GM19193 (cell line): ENCODE measurements around the gene SLC38A9.

Experiments
- POLR2A ChIP-seq: IDR thresholded peaks from 4 replicates; pipeline ENCODE4 v1.6.1; 2011; ENCODE audit not compliant: insufficient read depth, insufficient read length; ENCODE audit errors: extremely low read depth

SLC38A9 gene

DNA sequence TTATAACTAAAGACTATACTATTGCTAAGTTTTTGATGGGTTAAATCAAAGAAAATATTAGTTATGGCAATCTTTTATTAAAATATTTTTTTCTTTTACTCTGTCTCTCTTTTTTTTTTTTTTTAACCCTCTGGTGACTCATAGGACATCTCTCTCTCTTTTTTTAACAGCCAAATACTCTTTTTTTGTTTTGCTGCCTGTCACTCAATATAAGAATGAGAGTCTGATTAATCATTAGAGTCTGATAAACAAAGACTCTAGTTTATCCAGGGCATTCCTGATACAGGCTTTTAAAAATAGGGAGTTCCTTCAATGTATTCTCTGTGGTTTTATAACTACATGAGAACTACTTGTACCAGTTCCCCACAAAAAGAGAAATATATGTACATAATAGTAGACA lies 77.3 kb downstream of the SLC38A9 start:
- TF ChIP-seq POLR2A: no peak

DNA sequence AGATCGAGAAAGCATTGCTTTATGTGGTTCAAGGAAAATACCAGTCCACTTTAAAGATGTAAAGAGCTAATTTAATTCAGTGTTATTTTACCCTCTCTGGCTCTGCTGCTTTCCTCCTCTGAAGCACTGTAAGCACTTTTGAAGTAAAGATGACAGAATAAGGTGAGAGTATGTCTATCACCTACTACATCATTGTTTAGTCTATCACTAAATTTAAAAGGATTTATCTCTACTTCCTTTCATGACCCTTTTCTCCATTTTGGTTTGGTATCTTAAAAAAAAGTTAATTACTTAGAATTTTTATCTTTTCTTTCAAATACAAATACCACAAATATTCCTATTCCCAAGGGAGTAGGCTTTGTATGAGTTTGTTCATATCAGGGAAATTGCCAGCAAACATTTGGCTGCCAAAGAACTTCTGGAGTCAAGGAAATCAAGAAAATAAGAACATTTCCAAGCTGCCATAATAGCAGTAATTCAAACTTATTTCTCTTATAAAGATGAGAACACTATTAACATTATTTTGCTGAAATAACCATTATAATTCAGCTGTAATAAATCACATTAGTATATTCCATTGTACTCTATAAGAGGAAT lies 77.8 kb downstream of the SLC38A9 start:
- no peak for TF ChIP-seq POLR2A

DNA sequence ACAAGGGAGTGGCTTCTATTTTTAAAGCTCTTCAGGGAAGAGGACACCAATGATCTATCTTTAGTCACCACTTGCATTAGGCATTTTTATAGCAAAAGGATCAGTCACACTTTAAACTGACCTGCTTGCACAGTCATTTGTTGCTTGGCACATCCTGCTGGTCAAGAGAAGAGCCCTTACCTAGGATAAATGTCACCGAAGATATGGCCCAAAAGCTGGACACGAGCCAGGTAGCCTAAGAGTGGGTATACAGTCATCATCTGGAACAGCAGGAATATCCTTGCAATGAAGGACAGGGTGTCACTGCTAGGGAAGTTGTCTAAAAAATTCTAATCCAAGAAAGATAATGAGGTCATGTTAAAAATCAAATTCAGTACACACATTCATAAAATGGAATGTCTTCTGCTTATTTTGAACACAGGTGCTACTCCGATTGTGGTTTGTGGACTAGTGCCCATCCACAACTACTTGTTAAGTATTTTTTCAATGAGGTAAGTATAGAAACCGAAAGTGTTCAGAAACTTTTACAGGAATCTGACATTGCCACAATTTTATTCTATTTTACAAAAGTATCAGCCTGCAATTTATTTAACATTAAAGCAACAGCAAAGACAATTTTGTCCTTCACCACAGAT lies 78.4 kb downstream of the SLC38A9 start:
- no peak for TF ChIP-seq POLR2A

DNA sequence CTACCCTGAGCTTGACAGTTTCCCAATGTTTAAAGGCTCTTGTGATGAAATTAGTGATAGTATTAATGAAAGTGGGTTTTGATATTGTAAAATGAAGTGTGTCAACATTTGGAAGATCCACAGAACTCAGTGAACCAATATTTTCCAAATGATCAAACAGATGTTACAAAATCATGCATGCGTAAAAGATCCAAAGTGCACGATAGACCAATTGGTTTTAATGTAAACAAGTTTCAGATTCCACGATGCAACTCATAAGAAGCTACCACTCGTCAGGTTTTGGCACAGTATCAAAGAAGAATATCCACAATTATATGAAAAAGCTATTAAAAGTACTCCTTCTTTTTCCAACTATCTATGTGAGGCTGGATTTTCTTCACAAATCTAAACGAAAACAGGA lies 82.3 kb downstream of the SLC38A9 start:
- TF ChIP-seq POLR2A: no peak

DNA sequence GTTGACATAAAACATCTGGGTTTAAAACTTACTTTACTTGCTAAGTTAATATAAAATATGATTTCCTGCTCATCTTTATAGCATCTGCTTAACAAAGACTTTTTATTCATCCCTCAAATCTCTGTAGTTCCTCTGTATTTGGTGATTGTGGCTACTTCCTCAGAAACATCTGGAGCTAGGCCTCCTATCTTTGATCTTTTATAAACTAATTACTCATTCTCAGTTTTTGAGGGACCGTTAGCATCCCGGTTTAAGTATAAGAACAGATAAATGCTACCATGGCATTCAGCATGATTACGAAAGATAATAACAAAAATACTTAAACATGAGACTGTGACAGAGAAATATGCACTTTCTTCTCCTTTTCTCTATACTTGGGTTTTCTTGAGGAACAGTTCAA lies 85.3 kb downstream of the SLC38A9 start:
- no peak for TF ChIP-seq POLR2A

DNA sequence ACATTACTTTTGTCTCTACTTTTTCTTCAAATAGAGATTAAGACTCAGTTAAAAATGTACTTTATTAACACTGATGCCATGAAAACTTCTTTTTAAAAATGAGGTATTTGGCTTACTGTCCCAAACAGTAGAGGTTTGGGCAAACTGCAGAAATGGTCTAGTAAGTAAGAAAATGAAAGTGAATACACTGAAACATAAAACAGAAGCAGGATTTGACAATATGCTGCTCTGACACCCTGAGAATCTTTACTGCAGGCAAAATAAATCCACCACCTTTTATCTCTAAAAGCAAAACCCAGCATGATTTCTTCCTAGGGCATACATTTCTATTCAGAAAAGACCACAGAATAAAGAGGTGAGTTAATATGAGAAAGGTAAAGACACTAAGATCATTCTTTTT lies 86.2 kb downstream of the SLC38A9 start:
- TF ChIP-seq POLR2A: no peak

DNA sequence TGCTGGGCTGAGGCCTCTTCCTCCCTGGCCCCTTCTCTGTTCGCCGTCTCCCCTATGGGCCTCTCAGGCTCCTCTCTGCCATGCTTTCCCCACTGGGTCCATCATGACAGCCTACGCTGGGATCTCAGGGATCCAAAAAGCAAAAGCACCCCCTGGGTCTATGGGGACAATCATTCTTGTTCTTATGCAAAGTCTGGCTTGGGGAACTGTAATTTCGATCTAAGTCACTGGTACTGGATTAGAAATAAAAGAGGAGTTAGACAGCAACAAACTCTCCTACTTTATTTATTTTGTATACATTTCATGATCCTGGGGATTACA lies 86.6 kb downstream of the SLC38A9 start:
- TF ChIP-seq POLR2A: no peak

DNA sequence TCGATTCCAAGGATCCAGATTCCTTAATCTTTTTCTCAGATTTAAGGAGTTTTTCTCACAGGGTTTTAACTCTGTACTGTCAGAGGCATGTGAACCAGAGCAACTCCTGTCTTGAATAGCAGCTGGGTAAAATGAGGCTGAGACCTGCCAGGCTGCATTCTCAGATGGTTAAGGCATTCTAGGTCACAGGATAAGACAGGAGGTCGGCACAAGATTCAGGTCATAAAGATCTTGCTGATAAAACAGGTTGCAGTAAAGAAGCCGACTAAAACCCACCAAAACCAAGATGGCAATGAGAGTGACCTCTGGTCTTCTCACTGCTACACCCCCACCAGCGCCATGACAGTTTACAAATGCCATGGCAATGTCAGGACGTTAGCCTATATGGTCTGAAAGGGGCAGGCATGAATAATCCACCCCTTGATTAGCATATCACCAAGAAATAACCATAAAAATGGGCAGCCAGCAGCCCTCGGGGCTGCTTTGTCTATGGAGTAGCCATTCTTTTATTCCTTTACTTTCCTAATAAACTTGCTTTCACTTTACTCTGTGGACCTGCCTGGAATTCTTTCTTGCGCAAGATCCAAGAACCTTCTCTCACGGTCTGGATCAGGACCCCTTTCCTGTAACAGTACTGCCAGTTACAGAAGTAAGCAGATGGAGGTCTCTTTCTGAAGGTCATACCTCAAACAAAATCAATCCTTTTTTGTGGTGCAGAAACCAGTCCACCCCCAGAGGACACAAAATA lies 87.1 kb downstream of the SLC38A9 start:
- no peak for TF ChIP-seq POLR2A

DNA sequence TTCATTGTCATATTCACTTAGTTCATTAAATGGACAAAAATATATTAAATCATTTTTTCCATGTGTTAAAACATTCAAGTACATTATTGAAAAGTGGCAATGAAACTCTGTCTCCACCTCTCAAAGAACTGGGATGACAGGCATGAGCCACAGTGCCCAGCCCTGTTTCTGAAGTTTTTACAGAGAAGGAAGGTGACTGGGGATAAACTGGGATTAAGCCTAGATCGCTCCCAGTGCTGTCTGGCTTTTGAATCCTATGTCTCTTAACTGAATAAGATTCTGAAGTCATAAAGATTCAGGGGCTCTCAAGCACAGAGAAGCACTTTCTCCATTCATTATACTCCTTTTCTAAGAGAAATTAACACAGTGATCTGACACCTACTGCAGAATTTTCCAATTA lies 88.3 kb downstream of the SLC38A9 start:
- no peak for TF ChIP-seq POLR2A

DNA sequence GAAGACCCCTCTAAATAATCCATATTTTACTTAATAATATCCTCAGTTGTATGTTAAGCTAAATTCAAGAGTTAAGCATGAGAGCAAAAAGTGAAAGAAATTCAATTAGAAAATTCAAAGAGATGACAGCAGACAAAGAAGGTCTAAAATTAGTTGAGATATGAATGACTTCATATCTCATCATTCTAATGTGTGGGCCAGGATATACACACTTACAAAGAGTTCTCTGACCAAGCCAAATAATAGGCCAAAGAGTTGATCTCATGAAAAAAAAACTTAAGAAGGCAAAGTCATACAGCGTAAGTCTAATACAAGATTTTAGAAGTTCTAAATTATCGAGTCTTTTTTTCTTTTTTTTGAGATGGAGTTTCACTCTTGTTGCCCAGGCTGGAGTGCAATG lies 89.7 kb downstream of the SLC38A9 start:
- no peak for TF ChIP-seq POLR2A

DNA sequence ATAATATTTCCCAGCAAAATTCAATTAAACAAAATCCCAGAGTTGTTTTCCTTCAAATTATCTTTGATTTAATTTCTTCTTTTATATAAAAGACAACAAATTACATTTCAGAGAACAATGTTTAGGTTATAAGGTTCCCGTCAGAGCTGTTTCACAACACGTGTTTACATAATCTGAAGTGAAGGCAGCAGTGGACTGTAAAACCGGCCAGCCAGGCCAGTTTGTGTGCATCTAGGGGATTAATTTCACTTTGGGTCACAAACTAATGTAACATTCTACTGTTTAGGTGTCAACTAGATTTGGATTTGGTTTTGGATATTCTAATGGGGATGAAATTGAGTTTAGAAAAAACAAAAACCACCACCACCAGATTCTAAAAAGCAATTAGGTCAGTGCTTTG lies 90.9 kb downstream of the SLC38A9 start:
- TF ChIP-seq POLR2A: no peak

DNA sequence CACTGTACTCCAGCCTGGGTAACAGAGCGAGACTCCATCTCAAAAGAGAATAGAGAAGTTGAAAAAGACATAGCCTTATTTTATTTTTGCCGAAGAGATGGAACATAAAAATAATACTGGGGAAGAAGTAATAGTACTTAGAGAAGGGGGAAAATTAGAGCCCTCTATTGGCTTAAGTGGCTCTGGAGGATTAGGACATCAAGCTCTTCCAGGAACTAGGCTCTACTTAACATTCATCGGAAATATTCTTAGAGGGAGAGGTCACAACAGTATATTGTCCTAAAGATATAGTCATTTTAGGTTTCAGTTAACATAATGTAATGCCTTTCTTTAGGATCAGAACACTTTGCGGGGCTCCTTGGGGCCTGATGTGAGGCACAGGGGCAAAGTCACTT lies 91.4 kb downstream of the SLC38A9 start:
- no peak for TF ChIP-seq POLR2A

DNA sequence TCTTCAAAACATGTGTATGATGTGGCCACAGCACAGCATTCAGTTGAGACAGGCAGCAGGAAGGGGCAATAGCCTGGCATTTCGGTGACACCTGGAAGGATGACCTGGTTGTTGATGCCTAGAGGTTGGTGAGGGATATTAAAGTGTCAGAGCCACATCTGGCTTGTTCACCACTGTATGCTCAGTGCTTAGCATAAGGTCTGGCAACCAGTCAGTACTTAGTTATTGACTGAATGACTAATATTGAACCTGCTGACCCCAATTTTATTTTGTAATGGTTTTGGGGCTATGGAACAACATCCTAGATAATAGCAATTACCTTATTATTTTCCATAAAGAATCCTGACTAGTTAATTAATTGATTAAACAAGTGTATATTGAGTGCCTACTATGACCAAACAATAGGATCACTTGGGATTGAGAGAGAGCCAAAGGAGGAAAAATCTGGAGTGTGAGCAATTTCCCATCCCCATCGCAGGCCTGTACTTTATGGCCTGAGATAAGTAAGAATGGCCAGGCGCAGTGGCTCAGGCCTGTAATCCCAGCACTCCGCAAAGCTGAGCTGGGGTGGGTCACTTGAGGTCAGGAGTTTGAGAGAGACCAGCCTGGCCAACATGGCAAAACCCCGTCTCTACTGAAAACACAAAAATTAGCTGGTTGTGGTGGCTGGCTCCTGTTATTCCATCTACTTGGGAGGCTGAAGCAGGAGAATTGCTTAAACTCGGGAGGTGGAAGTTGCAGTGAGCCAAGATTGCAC lies 91.9 kb downstream of the SLC38A9 start:
- TF ChIP-seq POLR2A: no peak

DNA sequence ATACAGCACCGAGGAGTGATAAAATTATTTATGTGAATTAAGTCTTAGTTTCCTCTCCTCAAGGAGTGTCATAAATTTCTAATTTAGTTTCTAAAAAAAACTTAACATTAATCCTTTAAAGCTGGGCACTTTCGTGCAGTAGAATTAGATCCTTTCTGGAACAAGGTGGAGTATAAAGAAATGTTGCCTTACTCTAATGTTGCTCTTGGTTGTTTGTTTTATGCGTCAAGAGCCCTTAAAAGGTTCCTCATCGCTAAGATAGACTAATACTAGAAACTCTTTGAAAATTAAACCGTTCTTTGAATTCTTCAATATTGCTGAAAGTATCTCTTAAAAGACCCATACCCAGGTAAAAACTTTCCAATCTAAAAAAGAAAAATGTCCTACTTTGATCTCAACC lies 93.8 kb downstream of the SLC38A9 start:
- TF ChIP-seq POLR2A: no peak

DNA sequence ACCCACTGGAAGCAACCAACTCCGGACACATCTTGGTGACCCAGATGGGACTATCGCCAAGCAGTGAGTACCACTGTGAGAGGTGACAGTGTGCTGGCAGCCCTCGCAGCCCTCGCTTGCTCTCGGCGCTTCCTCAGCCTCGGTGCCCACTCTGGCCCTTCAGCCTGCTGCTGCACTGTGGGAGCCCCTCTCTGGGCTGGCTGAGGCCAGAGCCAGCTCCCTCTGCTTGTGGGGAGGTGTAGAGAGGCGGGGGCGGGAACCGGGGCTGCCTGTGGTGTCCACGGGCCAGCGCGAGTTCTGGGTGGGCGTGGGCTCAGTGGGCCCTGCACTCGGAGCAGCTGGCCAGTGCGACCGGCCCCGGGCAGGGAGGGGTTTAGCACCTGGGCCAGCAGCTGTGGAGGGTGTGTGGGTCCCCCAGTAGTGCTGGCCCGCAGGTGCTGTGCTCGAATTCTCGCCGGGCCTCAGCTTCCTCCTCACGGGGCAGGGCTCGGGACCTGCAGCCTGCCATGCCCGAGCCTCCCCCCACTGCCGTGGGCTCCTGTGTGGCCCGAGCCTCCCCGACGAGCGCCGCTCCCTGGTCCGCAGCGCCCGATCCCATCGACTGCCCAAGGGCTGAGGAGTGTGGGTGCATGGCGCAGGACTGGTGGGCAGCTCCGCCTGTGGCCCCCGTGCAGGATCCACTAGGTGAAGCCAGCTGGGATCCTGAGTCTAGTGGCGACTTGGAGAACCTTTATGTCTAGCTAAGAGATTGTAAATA lies 98.8 kb downstream of the SLC38A9 start:
- TF ChIP-seq POLR2A: no peak

DNA sequence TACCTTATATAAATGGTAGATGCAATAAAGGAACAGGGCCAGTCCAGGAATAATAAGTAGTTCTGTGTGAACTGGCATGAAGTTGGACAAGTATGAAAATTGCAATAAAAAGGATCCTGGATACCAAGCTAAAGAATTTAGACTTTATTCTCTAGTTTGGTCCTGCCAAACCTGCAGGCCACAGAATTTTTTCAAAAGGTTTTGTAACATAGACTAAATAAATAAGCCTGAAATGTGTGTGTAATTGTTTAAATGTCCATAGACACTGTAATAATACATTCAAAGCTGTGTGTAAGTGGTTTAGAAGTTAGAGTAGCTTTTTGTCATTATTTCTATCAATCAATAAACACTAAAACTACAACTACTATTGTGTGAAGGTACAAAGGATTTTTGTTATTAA lies 101.6 kb downstream of the SLC38A9 start:
- TF ChIP-seq POLR2A: no peak

DNA sequence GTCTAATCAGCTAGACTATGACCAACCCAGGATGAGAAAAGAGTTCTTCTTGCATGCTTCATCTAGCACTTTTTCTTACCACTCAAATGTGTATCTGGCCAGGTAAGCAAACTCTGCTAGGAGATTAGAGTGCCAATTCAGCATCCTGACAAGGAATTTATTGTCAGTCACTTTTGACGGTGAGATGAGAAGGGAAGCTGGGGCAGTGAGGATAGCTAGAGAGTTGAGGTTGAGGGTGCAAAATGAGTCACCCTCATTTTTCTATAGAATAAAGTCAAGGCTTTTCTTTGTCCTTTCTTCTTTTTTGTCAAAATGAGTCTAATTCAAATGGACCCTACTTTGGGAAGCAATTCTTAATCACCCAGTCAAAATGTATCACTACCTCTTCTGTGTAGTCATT lies 102.7 kb downstream of the SLC38A9 start:
- TF ChIP-seq POLR2A: no peak
